ENCODE data around the gene ANKRD22. TPM values are rescaled to one million over a fixed set of nuclear protein-coding genes. Genes with fewer than 3 reads are reported as not detected.

Gene ANKRD22
- total and polyA plus RNA-seq, 2 donors (not counting 3 experiments of a cell fraction or from before 2014, with no cell fraction given), result not detected

GRCh38 chr10:88888810-88889445 is 37.3 kb upstream of the ANKRD22 start:
- Histone ChIP-seq H4K20me1 (replicated peaks; ENCODE audit: control insufficient read depth, extremely low read depth, insufficient read depth, low read length) (no peaks in the 10 kb centered on the region), H3K27ac (ENCODE audit: insufficient read depth, low read depth, low read length) (no peak overlapping the region), H3K4me1 (ENCODE audit: control insufficient read depth, extremely low read depth, insufficient read depth, low read length) (no peaks in the 10 kb centered on the region), H3K4me2 (ENCODE audit: insufficient read depth, low read length) (no peak overlapping the region), H3K36me3 (ENCODE audit: control insufficient read depth in 2 of 2, extremely low read depth in 1 of 2, insufficient read depth in 2 of 2, low read length in 2 of 2) (no peaks in the 10 kb centered on the region), H3K9me3 (replicated peaks; ENCODE audit: control insufficient read depth, insufficient read depth, low read length) (no peaks in the 10 kb centered on the region), H3K9ac (replicated peaks; ENCODE audit: extremely low read depth, insufficient read depth, low read length) (no peak overlapping the region), H3K27me3 (ENCODE audit: control insufficient read depth in 2 of 2, insufficient read depth in 2 of 2, low read length in 2 of 2) (no peaks in the 10 kb centered on the region), H3K9me1 (replicated peaks; ENCODE audit: control insufficient read depth, extremely low read depth, insufficient read depth, low read length) (no peaks in the 10 kb centered on the region), H3K4me3 (replicated peaks in 1 of 3; ENCODE audit: insufficient read depth in 1 of 3, low read depth in 1 of 3, low read length in 3 of 3) (no peak overlapping the region), H3K79me2 (ENCODE audit: control insufficient read depth, insufficient read depth, low read length) (no peaks in the 10 kb centered on the region), H2AFZ (ENCODE audit: low read depth, low read length) (no peak overlapping the region)
- TF ChIP-seq POLR2A (IDR thresholded peaks at IDR 0.05; ENCODE audit: low read depth, low read length) (no peak), CTCF (IDR thresholded peaks at IDR 0.05; ENCODE audit: extremely low read depth in 1 of 2, insufficient read depth in 1 of 2, low read depth in 1 of 2, low read length in 2 of 2) (no peak), FOS (IDR thresholded peaks at IDR 0.05; ENCODE audit: borderline replicate concordance, insufficient read depth, low read length) (no peak), MYC (IDR thresholded peaks at IDR 0.05; ENCODE audit: low read depth, low read length) (no peak), EZH2 (IDR thresholded peaks at IDR 0.05; ENCODE audit: borderline replicate concordance, low read depth, low read length, severe bottlenecking) (no peak), MAX (IDR thresholded peaks at IDR 0.05; ENCODE audit: insufficient read depth, insufficient read length) (no peak), JUN (IDR thresholded peaks at IDR 0.05; ENCODE audit: borderline replicate concordance, insufficient read depth, insufficient read length, low read depth) (no peak), GATA2 (IDR thresholded peaks at IDR 0.05; ENCODE audit: insufficient read depth, insufficient read length, low read depth, low read length) (no peak), POLR2AphosphoS5 (IDR thresholded peaks at IDR 0.05; ENCODE audit: insufficient read depth, low read depth, low read length) (no peak)
- intact Hi-C loops (cut with micrococcal nuclease) (loop anchor here (10.0 kb wide), 2 partner anchors 734 to 1934 kb away; partner anchors contain the start of genes MMRN2 and SNCG), dilution Hi-C loops (cut with MboI; ENCODE audit: extremely low pct_ligation_motif_present, low sequenced_read_pairs) (no loop called here)
- DNase-seq (ENCODE audit: low read depth, low spot score) (no peak), FAIRE-seq (no peak)
- ChIA-PET POLR2A (no interaction called here), CTCF (interaction anchor here (1.3 kb wide), 1 partner anchor 19 kb away, joined by 4 read pairs; no protein-coding TSS in a partner anchor)
- no TSS peak for BruUV-seq (replicated peaks)
